ENCODE data around the gene HMGB3.

DNA sequence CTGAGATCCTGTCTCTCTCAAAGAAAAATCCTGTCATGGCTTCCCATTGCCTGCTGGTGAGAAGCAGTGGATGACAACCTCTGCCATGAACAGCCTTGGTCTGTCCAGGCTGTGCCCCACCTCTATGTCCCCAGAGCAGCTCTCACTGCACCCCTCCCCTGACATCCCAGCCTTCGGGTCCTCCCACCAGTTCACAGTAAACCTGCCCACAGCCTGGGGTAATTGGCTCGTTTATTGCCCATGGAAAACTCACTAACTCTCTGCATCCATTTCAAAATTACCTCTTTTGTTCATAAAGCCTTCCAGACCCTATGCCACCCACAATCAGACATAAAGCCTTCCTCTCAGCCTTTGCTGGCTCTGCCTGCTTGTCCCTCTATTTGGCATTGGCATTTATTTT lies 10.7 kb upstream of the HMGB3 start:
- TF ChIP-seq TAF1 (IDR thresholded peaks at IDR 0.05; ENCODE audit: borderline replicate concordance, low read depth, low read length) (no peak), POLR2A (IDR thresholded peaks at IDR 0.05; ENCODE audit: low read depth, low read length) (no peak), POLR2AphosphoS5 (IDR thresholded peaks at IDR 0.05; ENCODE audit: low read depth, low read length) (no peak)
